ENCODE measurements around the gene PNMA8C.

- TF ChIP-seq POLR2A (IDR thresholded peaks at IDR 0.05; ENCODE audit: low read depth, low read length): no peak
- no peak for TF ChIP-seq CTCF (IDR thresholded peaks at IDR 0.05; ENCODE audit: extremely low read depth in 1 of 2, insufficient read depth in 1 of 2, low read depth in 1 of 2, low read length in 2 of 2)
- TF ChIP-seq JUN (IDR thresholded peaks at IDR 0.05; ENCODE audit: borderline replicate concordance, insufficient read depth, insufficient read length, low read depth): no peak
- TF ChIP-seq MAX (IDR thresholded peaks at IDR 0.05; ENCODE audit: insufficient read depth, insufficient read length): no peak
- TF ChIP-seq POLR2AphosphoS5 (IDR thresholded peaks at IDR 0.05; ENCODE audit: insufficient read depth, low read depth, low read length): no peak
- no peak for TF ChIP-seq GATA2 (IDR thresholded peaks at IDR 0.05; ENCODE audit: insufficient read depth, insufficient read length, low read depth, low read length)
- no peak for TF ChIP-seq EZH2 (IDR thresholded peaks at IDR 0.05; ENCODE audit: borderline replicate concordance, low read depth, low read length, severe bottlenecking)
- no peak for TF ChIP-seq MYC (IDR thresholded peaks at IDR 0.05; ENCODE audit: low read depth, low read length)
Observed at GRCh38 chr19:46422344-46422743, 6.4 kb downstream of the PNMA8C start.
